ENCODE measurements around the gene AK9.
"Not testable (repeated sequence)": the region's sequence is repeated elsewhere in the genome, so short reads cannot be mapped to it uniquely, and the experiment has no call there.

AK9 gene

DNA sequence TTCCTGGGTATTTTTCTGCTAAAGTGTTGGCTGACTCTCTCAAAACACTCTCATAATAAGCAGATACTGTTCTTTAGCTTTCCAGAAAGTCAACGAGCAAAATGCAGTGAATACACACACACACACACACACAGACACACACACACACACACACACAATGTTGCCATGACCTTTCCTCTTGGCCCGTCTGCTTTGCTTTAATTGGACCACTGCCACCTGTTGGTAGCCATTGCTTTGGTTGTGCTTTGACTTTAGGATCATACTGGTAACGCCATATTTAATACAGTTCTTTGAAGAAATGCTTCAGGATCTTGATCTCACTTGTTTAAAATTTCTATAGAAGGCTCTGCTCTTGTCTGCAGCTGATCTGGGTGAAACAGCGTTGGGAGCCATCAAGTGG lies 4.5 kb upstream of the AK9 start:
- FAIRE-seq: no peak

- FAIRE-seq: no peak
Measured at GRCh38 chr6:109693111-109693510, 2.1 kb upstream of the AK9 start.

DNA sequence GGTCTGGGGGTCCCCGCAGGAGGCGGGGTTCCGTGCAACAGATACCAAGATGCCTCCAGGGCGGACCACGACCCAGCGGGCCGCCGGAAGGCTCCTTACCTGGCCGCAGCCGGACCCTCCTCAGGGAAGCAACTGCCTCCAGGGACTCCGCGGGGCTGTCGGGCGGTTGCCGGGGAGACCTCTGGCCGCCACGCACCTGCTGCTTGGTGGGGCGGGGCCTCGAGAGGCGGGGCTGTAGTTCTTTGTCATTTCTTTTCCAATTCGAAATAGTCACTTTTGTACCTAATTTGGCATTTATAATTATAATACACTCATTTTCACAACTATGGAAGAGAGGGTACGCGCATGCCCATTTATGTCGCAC lies 647 bp downstream of the AK9 start:
- FAIRE-seq: no peak

- FAIRE-seq: no peak
Measured at GRCh38 chr6:109687271-109687761, 3.7 kb downstream of the AK9 start.

DNA sequence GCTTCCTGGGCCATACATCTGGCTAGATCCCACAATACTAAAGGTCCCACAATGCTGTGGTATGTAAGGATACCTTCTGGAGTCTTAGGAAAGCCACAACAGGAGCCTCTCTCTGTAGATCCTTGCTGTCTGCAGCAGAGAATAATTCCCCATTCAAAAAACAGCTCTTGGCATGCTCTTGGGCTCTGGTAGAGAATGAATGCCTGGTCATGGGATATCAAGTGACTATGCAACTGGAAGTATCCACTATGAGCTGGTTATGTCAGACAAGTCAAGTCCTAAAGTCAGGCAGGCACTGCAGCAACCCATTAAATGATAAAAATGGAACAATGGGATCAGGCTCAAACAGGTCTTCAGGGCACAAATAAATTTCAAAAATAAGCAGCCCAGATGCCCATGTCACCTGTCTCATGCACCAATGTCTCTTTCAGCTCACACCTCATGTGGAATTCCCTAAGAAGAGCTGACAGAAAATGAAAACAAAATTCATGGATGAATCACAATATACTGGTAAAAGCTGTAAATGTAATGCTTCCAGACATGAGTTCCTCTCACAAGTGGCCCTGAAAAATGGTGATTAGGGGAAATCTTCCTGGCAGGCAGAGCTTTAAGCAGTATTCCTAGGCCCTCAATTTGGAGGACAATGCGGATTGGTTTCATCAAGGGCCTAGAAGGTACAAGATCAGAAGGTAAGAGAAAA lies 4.3 kb downstream of the AK9 start:
- FAIRE-seq: no peak

DNA sequence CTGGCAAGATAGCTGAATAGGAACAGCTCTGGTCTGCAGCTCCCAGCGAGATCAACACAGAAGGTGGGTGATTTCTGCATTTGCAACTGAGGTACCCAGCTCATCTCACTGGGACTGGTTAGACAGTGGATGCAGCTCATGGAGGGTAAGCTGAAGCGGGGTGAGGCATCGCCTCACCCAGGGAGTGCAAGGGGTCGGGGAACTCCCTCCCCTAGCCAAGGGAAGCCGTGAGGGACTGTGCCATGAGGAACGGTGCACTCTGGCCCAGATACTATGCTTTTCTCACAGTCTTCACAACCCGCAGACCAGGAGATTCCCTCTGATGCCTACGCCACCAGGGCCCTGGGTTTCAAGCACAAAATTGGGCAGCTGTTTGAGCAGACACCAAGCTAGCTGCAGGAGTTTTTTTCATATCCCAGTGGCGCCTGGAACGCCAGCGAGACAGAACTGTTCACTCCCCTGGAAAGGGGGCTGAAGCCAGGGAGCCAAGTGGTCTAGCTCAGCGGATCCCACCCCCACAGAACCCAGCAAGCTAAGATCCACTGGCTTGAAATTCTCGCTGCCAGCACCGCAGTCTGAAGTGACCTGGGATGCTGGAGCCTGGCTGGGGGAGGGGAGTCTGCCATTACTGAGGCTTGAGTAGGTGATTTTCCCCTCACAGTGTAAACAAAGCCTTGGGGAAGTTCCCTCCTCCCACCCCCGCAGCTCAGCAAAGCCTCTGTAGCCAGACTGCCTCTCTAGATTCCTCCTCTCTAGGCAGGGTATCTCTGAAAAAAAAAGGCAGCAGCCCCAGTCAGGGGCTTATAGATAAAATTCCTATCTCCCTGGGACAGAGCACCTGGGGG lies 12.1 kb downstream of the AK9 start:
- FAIRE-seq: not testable (repeated sequence)

DNA sequence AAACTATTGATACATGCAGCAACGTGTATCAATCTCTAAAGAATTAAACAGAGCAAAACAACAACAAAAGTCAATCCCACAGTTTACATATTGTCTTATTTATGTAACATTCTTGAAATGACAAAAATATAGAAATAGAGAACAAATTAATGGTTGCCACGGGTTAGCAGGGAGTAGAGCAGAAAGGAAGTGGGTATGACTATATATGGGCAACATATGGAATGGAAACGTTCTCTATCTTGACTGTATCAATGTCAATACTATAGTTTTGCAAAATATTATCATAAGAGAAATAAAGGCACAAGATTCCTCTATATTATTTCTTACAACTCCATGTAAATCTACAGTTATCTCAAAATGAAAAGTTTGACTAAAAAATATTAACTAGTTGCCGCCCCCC lies 12.8 kb downstream of the AK9 start:
- no peak for FAIRE-seq

- FAIRE-seq: no peak
Measured at GRCh38 chr6:109676724-109677123, 14.3 kb downstream of the AK9 start.

DNA sequence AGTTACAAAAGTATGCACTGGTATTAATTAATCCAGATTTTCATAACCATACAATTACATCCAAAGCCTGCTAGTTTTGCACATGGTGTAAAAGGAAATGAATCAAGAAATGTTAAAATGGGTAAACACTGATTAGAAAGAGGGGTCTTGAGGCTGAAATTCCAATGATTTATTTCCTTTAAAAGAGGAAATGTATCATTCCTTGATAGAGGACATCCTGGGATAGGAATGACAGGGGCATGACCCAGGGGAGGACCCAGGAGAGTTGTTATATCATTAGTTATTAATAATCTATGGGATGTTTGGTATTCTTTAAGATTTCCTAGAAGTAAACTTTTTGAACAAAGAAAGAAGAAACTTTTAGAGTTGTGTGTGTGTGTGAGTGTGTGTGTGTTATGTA lies 18.2 kb downstream of the AK9 start:
- no peak for FAIRE-seq

DNA sequence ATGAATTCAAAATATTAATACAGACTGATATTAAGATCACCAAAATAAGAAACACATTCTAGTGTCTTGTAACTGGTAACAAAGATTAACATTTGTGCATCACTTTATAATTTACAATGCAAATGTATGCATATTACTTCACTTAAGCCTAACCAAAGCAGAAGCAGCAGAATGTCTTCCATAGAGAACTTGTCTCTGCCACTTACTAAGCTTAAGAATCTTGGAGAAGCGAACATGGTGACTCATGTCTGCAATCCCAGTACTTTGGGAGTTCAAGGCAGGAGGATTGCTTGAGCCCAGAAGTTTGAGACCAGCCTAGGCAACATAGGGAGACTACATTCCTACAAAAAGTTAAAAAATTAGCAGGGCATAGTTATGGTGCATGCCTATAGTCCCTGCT lies 18.8 kb downstream of the AK9 start:
- peak; percentile 27 for FAIRE-seq

DNA sequence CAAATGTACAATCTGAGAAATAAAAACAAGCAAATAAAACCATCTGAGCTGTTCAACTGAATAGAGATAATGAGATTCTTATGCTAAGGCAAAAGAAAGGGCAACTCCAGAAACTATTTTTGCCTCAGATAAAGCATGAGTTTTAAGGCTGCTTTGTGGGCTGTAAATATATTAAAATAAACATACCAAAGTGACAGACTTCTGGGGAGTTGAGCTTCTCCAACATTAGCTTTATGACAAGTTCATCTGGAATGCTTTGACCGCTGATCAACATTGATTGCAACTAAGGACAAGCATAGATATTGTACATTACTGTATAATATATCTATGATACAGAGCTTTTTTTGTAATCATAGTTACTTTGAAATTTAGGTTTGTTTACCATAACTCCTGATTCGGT lies 19.3 kb downstream of the AK9 start:
- FAIRE-seq: no peak

DNA sequence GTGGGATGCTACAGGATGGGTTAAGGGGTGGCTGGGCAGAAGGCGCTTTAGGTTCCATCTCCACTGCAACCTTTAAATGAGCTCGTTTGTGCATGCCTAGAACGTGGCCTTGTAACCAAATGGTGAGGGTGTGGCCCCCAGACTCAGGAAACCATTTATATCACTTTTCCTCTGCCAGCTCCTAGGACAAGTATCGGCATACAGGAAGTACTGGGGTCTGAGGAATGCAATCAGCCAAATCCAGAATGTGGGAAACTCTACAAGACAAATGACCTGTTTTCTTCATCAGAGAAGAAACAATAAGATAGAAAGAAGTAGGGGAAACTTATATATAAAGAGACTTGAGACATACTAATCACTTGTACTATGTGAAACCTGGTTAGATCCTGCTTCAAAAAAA lies 21.2 kb downstream of the AK9 start:
- no peak for FAIRE-seq

DNA sequence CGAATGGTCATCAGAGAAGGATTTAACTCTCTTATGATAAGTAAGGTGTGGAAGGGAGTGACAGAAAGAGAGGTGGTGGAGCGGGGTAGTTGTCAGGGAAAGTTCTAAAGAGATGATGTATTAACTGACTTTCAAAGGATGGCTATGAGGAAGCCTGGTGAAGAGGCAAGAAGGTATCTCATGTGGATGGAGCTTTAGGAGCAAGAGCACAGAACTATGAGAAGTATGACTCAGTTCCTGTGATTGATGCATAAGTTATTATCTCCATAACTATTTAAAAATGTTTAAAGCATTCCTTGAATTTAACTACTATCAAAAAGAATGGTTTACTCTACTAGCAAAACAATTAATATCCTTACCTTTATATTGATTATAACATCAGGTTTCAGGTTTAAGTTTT lies 28.8 kb downstream of the AK9 start:
- FAIRE-seq: no peak

GRCh38 chr6:109660526-109661320 lies 30.3 kb downstream of the AK9 start:
- FAIRE-seq: no peak

DNA sequence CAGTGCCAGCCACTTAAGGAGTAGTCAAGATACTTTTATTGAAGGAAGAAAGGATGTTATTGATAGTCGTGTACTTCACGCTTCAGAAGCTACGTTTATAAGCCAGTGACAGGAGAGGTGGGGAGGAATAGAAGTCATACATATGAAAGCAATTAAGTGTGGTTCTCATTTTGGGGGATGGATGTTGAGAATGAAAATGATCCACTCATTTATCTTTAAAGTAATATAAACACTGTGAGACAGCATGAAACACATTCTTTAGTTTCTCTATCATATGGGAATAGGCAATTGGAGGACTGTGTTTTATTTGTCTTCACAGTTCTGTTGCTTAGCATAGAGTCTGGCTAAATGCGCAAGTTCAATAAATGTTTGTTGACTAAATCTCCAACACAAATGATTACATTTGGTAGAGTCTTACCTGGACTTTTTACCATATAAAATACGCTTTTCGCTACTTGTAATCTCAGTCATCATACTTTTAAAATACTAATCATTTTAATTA lies 35.2 kb downstream of the AK9 start:
- no peak for FAIRE-seq

- no peak for FAIRE-seq
Measured at GRCh38 chr6:109653264-109653663, 37.7 kb downstream of the AK9 start.

GRCh38 chr6:109644131-109644530 lies 46.9 kb downstream of the AK9 start:
- FAIRE-seq: no peak

DNA sequence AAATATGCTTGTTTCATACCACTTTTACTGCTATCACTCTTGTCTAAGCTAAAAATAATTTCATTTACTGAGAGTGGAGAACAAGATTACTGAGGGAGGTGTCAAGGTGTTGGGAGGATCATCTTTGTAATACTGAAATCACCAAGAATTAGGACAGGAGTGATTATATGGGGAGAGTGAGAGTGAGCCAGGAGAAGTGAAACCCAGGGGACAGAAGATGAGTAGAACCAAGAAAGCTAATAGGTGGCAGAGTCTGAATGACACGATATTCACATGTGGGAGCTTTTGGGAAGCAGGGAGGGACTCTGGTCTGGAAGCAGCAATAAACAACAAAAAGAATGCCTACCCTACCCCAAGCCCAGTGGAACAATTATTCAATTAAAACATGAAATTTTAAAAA lies 58.6 kb downstream of the AK9 start:
- no peak for FAIRE-seq

GRCh38 chr6:109631403-109631802 lies 59.6 kb downstream of the AK9 start:
- FAIRE-seq: no peak

DNA sequence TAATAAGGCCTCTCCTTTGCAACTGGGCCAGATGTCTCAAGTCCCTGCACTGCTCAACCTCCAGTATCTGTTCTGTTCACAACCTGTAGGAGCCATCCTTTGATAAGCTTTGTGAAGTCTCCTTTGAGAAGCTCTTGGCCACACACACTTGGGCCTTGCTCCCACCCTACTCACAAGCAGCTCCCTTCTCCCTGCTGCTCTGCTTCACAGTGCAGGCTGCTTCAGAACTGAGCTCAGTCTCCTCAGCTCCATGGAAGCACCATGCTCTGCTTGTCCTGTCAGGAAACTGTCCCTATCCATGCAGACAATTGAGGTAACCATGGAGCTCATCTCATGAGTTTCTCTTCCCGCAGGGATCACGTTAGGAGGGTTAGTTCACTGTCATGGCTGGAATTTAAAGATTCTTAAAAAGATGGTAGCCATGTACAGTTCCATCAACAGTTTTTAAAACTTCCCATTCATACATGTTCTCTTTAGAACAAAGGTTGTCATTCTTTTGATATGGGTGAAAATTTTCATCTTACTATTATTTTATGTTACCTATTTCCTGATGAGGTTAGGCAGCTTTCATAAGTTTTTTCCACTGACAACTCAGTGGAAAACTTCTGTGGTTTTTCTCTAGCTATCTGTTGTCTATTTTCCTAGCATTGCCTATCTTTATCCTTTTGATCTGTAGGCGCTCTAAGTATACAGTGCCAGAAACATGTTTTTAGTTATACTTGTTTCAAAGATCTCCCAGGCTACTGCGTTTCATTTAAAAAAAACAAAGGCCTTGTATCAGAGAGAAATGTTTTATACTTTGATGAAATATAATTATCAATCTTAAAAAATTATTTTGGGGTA lies 62.6 kb downstream of the AK9 start:
- no peak for FAIRE-seq

- no peak for FAIRE-seq
Measured at GRCh38 chr6:109626311-109626710, 64.7 kb downstream of the AK9 start.

GRCh38 chr6:109625199-109625598 lies 65.8 kb downstream of the AK9 start:
- FAIRE-seq: no peak

All from islet of Langerhans (tissue), 1 donor.